GM21390 (cell line): Measurements from ENCODE around the gene SEC11A.
"Not testable (repeated sequence)": the region's sequence is repeated elsewhere in the genome, so short reads cannot be mapped to it uniquely, and the experiment has no call there.

Experiments
- ATAC-seq: cut with Tn5 transposase; IDR thresholded peaks from one replicate; pipeline ENCODE4 v1.9.1; 2021; ENCODE audit not compliant: unreplicated experiment

The SEC11A gene

DNA sequence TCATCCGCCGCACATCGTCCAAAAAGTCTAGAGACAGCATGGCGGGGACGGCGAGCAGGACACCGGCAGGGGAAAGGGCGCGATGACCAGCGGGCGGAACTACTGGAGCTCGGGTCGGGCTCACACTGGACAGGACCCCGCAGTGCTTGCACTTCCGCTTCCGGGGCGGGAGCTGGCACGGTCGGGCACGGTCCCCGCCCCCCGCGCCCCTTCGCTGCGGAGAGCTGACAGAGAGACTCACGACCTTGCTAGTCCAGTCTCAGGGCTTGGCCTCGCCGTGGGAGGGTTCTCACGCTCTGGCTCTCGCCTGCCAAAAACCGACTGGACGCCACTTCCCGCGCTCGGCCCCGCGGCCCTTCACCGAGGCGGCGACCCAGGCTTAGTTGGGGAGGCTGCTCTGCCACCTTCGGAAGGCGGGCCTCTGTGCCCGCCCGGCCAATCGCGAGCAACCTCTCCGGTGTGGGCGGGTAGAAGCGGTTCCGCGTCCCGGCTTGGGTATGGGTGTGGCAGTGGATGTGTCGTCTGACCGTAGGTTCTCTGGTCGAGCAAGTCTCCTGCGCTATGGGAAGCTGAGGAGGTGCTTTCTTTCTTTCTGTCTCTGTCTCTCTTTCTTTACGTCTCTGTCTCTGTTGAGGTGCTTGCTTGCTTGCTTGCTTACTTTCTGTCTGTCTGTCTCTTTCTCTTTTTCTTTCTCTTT lies at the start of gene SEC11A:
SEC11A (minus strand) TSS at position 104 of the 697 bp plus-strand sequence; CDS start at position 40, 64 bp downstream.
- ATAC-seq: peak; percentile 92

DNA sequence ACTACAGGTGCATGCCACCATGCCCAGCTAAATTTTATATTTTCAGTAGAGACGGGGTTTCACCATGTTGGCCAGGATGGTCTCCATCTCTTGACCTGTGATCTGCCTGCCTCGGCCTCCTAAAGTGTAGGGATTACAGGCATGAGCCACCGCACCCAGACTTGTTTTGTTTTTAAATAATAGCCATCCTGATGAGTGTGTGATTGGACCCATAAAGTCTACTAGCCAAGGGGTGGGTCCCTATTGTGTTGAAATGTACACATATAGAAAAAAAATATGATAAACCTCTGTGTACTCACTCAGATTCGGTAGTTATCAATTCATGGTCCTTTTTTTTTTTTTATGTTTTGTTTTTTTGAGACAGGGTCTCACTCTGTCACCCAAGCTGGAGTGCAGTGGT lies 49.7 kb upstream of the SEC11A start:
- ATAC-seq: no peak

DNA sequence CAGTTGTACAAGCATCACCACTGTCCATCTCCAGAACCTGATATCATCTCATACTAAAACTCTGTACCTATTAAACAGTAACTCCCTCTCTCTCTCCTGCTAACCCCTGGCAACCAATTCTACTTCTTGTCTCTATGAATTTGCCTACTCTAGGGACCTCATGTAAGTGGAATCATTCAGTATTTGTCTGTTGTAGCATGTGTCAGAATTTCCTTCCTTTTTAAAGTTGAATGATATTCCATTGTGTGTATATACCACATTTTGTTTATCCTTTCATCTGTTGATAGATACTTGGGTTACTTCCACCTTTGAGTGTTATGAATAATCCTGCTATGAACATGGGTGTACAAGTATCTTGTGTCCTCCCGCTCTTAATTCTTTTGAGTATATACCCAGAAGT lies 49.0 kb upstream of the SEC11A start:
- ATAC-seq: no peak

DNA sequence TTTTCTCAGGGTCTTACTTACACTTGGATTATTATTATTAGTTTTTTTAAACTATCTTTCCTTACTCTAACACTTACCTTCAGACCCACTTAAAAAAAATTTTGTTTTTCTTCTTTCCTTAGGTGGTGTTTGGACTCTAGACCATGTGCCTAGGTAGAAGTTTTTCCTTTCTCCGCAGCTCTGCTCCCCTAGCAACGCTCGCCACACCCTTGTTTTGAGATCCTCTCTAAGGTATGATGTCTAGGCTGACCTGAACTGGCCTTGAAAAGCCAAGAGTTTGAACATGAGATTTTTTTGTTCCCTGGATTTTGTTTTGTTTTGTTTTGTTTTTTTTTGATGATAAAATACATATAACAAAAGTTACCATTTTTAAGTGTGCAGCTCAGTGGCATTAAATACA lies 48.6 kb upstream of the SEC11A start:
- ATAC-seq: no peak

DNA sequence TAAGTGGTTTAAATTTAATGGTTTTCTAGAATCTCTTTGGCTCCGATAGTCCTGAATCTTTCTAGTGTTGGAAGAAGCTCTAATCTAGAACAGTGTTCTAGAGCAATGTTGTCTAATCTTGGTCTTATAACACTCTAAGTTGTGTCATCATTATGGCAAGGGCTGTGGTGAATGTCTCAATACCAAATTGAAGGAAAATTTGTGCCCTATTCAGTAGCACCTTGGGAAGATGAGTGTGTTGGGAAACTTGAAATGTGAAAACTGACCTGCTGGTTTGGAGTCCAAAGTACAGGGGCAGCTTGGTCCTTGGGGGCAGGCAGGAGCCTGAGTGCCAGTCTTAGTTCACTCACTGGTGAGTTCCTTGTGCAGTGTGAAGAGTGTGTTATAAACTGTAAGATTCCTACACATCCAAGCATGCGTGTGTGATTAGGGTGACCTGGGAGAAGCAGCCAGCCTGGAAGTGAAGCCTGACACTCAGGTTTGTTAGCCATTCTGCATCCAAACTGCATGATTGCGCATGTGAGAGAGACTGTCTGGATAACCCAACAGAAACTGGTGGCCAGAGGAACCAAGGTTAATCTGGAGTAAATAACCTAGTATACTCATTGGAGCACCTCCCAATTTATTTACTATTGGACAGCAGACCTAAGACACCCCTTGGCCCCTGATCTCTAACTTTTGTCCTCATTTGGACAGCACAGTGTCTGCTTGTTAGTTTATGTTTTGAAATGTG lies 47.1 kb upstream of the SEC11A start:
- no peak for ATAC-seq

DNA sequence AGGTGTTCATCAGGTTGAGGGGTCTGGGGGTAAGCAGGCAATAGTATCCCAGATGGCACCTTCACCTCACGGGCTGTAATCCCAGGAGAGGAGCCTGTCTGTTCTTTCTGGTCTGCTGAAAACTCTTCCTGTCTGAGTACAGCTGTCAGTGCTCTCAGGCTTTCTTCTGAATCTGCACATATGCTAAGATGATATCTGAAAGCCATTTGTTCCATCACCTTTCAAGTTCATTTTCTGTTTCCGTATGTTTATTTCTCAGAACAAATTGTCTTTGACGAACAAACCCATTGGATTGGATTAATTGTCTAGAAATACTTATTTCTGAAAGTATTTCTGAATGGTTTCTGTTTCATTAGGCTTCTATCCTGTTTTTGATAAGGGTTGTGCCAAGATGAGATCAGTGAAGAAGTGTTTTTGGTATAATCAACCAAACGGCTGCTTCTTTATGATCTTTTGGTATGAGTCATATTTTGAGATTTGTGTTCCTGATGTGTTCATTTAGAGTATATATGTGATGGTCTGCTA lies 45.7 kb upstream of the SEC11A start:
- peak; percentile 60 for ATAC-seq

DNA sequence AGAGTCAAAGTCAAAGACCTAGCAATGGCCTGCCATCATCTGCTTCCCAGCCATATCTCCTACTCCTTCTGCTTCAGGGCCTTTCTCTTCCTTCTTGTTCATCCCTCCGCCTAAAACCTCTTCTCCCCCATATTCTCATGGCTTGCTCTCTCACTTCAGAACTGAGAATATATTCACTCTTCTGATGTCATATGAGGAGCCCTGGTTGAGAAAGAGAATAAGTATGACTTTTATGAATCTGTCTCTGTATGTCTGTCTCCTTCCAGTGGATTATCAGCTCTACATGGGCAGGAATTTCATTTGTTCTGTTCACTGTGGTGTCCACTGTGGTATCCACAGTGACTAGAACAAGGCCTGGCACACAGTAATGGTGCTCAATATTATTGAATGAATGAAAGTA lies 44.3 kb upstream of the SEC11A start:
- no peak for ATAC-seq

DNA sequence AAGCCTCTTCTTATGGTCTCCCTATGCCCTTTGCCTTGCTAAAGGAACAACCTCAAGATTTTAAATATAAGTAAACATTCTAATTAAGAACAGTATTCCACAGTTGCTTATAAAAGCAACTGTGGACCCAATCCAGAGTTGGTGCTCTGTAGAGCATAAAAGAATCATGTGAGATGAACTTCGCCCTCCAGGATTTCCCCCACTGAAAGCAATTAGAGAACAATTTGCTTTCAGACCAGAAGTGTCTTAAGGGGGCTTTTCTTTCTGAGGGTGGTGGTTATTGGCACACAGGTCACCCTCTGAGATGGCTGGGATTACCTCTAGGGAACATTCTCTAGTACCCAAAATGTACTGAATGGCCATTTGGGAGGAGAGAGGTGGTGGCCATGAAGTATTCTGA lies 43.1 kb upstream of the SEC11A start:
- no peak for ATAC-seq

DNA sequence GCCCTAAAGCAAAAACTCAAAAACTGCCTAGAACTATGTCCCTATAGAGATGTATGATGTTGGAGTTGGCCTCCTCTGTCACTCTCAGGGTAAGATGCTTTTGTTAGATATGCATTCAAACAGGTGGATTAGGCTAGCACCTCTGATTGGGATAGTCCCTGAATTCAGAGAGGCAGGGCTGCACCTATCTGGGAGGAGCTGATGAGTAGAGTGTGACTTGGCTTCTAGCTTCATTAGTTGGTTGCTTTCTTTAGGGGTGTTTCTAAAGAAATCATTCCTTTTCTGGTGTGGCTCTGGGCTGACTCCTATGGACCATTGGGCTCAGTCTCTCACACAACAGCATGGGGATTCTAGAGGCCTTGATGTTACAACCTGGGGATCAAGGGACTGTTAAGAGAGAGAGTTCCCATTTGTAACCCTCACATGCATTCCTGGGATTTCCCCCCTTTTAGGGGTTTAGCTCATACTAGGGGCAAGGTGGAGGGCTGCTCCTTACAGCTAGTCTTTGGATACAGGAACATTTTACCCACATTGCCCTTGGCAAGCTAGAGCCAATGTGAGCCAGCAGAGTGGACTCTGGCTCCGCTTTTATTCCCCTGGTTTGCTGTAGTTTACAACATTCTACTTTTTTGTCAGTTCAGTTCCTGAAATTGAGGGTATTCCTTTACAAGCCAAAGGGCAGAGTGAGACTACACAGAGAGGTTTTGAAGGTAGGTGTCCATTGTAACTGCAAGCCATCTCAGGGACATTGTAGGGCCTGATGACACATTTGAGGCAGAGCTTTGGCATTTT lies 40.0 kb upstream of the SEC11A start:
- no peak for ATAC-seq

DNA sequence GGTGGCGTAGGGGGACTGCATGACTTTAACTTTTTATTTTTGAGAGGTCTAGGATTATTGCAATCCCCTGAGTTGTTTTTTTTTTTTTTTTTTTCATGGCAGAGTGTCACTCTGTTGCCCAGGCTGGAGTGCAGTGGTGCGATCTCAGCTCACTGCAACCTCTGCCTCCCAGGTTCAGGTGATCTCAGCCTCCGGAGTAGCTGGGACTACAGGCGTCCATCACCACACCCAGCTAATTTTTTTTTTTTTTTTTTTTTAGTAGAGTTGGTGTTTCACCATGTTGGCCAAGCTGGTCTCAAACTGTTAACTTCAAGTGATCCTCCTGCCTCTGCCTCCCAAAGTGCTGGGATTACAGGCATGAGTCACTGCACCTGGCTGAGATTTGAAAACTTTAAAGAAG lies 39.0 kb upstream of the SEC11A start:
- not testable (repeated sequence) for ATAC-seq

DNA sequence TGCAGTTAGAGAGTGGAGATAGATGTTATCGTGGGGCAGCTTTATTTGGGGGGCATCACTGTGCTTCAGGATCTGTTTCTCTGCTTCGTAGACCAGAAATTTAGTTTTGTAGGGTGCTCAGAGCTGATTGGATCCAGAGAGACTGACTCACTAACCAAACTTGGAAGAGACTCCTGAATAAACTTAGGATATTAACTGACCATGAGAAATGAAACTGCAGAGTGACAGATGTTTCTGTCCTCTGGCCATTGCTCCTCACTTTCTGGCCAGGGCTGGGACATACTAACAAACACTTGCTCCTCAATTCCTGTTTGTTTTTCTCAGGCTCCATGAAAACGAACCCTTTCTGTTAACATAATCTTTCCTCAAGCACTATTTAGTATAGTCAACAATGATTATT lies 36.8 kb upstream of the SEC11A start:
- no peak for ATAC-seq

DNA sequence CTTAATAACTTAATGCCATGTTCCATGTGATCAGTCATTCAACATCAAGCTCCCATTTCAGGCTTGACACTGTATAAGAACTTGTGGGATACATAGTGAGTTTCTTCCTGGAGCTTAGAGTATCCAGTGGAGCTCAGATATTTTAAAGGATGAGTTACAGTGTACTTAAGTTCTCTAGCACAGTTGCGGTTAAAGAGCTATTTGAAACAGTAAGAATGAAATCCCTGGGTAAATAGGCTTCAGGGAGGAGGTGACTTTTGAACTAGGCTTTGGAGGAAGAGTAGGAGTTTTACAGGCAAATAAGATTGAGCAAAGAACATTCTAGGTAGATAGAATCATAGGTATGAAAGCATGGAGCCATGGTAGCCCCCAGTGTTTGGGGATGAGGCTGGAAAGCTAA lies 36.3 kb upstream of the SEC11A start:
- no peak for ATAC-seq

DNA sequence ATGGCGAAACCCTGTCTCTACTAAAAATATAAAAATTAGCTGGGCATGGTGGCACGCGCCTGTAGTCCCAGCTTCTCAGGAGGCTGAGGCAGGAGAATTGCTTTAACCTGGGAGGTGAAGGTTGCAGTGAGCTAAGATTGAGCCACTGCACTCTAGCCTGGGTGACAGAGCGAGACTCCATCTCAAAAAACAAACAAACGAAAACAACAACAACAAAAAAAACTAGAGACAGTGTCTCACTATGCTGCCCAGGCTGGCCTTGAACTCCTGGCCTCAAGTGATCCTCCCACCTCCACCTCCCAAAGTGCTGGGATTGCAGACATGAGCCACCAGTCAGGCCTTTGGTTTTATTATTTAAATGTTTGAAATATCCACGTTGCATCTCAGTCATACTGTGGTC lies 35.8 kb upstream of the SEC11A start:
- not testable (repeated sequence) for ATAC-seq

DNA sequence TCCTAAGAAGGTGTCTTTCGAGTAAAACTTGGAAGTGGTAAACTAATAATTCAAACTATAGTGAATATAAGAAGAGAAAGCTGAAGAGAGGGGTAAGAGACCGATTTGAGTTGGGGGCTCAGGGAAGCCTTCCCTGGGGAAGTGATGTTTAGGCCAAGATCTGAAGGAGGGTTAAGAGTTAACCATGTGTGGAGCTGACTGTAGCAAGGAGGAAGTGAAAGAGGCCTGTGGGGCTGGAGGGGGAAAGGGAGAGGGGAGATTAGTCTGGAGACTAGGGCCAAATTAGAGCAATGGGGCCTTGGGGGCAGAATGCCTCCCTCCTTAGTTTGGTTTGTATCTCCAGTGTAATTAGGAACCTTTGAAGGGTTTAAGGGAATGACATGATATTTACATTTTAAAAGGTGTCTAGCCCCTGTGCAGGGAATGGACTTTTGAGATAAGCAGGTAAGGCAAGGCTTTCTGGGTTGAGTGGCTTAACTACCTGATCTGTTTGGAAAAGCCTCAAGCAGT lies 34.7 kb upstream of the SEC11A start:
- ATAC-seq: peak; percentile 31

DNA sequence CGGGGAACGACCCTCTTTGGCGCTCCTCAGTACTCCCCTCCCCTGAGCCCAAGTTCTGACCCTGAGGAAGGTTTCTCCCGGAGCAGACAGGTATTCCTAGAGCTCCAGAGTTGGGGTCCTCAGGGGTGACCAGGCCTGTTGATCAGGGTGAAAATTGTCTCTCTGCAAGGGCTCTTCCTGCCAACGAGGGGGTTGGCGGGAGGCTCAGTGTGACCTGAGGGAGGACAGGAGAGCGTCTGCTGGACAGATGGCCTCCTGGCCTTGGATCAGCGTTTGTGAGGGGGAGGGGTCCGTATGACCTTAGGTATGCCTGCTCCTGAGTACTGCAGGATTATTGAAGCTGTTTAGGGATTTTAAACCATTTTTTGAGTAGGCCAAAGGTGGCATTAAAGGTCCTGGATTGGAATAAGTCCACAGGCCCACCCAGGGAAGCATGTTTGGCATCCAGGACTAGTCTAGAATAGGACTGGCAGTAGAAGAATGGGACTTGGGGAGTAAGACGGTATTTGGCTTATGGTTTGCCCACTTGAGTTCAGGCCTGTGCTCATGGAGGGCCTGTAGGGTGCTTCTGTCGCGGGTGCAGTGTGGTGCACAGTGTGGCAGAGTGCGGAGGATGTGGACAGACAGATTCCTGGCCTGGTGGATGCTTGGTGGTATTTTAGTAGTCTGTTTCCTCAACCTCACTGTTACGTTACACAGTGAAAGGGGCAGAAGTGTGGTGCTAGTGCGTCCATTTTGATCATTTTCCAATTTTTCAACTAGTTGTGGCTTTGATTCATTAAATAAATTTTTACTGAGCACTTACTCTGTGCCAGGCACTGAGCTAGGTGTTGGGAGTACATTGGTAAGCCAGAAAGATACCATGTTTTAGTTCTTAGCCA lies 33.4 kb upstream of the SEC11A start:
- ATAC-seq: peak; percentile 2

DNA sequence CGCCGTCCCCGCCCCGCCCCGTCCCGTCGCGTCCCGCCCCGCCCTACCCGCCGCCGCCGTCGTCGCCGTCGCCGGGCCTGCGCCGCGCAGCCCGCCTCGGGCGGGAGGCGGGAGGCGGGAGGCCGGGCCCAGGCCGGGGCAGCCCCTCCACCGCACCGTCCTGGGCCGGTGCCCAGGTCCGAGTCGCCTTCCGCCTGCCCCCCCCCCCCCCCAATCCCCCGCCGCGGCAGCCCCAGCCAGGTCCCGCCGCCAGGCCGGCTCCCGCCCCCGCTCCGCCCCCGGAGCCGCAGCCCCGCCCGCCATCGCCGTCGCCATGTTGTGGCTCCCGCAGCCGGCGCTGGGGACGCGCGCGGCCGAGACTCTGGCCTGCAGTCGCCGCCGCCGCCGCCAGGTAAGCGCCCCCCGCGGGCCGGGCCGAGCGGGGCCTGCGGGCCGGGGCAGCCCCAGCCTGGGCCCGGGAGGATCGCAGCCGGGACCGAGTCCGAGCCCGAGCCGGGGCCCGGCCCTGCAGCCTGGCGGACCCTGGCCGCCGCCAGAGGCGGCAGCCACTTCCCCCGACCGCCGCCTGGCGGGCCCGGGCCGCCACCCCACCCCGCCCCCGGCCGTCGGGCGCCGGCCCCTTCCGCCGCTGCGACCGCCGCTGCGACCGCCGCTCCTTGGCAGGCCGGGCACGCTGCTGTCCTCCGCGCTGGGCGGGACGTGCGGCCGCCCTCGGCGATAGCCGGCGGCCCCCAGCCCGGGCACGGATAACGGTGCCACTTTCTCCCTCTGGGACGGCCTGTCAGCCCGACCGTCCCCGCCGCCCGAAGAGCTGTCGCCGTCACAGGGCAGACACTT lies 32.6 kb upstream of the SEC11A start, which contains the start of gene ZNF592:
ZNF592 (plus strand) TSS at position 319 of the 837 bp plus-strand sequence. CDS start 34,084 bp downstream, outside the sequence.
- peak; percentile 54 for ATAC-seq

DNA sequence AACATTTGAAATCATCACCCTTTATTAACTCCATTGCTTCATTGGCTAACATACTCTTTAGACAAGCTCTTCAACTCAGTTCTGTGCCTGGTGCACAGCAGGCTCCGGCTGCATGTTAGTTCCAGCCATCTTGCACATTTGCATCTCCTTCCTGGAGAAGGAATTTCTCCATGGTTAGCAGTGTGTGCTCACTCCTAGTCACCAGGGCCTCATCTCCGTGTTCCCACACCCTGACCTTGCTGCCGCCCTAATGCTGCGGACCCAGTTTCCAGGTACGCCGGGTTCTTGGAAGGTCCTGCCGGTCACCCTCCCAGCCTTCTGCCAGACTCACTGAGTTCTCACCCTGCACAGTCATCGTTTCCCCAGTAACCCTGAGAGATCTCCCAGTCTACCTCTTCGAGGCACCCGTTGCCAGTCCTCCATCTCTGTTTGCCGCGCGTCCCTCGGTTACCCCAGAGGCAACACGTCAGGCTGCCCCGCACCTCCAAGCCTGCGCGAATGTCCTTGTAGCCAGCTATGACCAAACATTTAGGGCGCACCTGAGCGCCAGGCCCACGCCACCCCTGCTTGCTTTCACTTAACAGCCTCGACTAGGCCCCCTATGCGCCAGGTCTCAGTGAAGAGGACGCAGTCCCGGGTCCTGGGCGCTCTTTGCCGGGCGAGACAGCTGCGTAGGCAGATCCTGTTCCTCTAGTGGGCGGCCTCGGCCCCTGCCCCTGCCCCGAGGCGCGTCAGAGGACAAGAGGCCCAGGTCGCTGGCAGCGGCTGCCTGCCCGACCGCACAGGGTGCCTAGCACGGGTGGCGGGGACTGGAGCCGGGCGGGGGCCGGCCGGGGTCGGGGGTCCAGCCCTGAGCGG lies 31.7 kb upstream of the SEC11A start:
- ATAC-seq: peak; percentile 42

DNA sequence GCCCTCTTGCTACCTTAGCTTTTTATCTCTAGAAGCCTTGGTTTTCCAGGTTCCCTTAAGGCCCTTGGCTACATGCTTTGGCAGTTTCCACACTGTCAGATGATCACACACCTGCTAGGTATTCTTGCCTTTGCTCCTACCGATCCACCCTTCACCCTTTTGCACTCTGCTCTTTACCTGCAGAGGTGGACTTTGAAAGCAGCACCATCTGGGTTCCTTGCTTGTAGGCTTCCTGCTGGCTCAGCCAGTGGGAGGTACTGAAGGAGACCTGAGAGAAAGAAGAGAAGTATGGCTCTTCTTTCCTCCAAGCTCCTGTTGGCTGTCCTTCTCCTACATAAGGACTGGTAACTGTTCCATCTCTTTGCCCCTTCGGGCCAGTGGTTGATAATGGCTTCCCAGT lies 25.2 kb upstream of the SEC11A start:
- no peak for ATAC-seq
